Retinal pigment epithelial cell (primary cell): ENCODE results near the gene PHACTR4.
"Not testable (repeated sequence)": the region's sequence is repeated elsewhere in the genome, so short reads cannot be mapped to it uniquely, and the experiment has no call there.

Source experiments
- DNase-seq: peaks from one replicate; pipeline ENCODE4 v3.0.0-alpha.2; 2010; ENCODE audit warnings: low read depth
- H3K4me3 ChIP-seq: 2 replicates; pipeline ENCODE4 v1.5.1; 2011; ENCODE audit warnings: mild to moderate bottlenecking, low read length, control low read depth, moderate library complexity
- CTCF ChIP-seq: conservative IDR thresholded peaks from 2 replicates; pipeline ENCODE4 v1.5.1; 2011; ENCODE audit warnings: low read depth, low read length, control low read depth, inconsistent platforms

The PHACTR4 gene

GRCh38 chr1:28371010-28371377, 1.5 kb downstream of the PHACTR4 start:
- DNase-seq: no peak
- TF ChIP-seq CTCF: no peak
- H3K4me3 ChIP-seq: peak overlapping the region; percentile 86

GRCh38 chr1:28373450-28373849, 3.9 kb downstream of the PHACTR4 start:
- not testable (repeated sequence) for DNase-seq, H3K4me3 ChIP-seq

- peak; percentile 41 for DNase-seq
- no peak overlapping the region for H3K4me3 ChIP-seq
- TF ChIP-seq CTCF: no peak
Observed at GRCh38 chr1:28374297-28374696, 4.8 kb downstream of the PHACTR4 start.

GRCh38 chr1:28375598-28375997, 6.1 kb downstream of the PHACTR4 start:
- H3K4me3 ChIP-seq, DNase-seq: not testable (repeated sequence)

- not testable (repeated sequence) for DNase-seq, H3K4me3 ChIP-seq
Observed at GRCh38 chr1:28376195-28376594, 6.7 kb downstream of the PHACTR4 start.

GRCh38 chr1:28378906-28379305, 9.4 kb downstream of the PHACTR4 start:
- DNase-seq: no peak
- no peak for TF ChIP-seq CTCF
- no peak overlapping the region for H3K4me3 ChIP-seq

GRCh38 chr1:28380394-28380793, 10.9 kb downstream of the PHACTR4 start:
- no peak for TF ChIP-seq CTCF
- no peak overlapping the region for H3K4me3 ChIP-seq
- no peak for DNase-seq

- not testable (repeated sequence) for H3K4me3 ChIP-seq, DNase-seq
Observed at GRCh38 chr1:28383785-28384184, 14.2 kb downstream of the PHACTR4 start.

GRCh38 chr1:28392027-28392652, 22.6 kb downstream of the PHACTR4 start:
- no peak overlapping the region for H3K4me3 ChIP-seq
- no peak for DNase-seq
- TF ChIP-seq CTCF: no peak
